Measurements from ENCODE around the gene PCSK6. TPM values are rescaled to one million over a fixed set of nuclear protein-coding genes. Genes with fewer than 3 reads are reported as not detected.

PCSK6 gene
- polyA plus RNA-seq, 3 donors, result 0.05 to 0.10 TPM; not detected in 1

GRCh38 chr15:101296418-101297405, 192.8 kb downstream of the PCSK6 start:
- Histone ChIP-seq H4K20me1 (ENCODE audit: insufficient read depth, low read length) (peaks cover 16% of the 10 kb centered on the region), H2AFZ (ENCODE audit: insufficient read depth, low read depth, low read length, poor library complexity, severe bottlenecking) (peak overlapping the region; percentile 98), H3K27me3 (ENCODE audit: control insufficient read depth in 2 of 2, insufficient read depth in 2 of 2, low read length in 2 of 2) (no peaks in the 10 kb centered on the region), H3K79me2 (ENCODE audit: insufficient read depth, low read length) (peaks cover 40% of the 10 kb centered on the region), H3K4me3 (replicated peaks in 1 of 3; ENCODE audit: low read depth in 2 of 3, low read length in 3 of 3) (peak overlapping the region in 1 of 3 experiments; percentile 93), H3K4me2 (replicated peaks; ENCODE audit: extremely low read depth, low read length, poor library complexity, severe bottlenecking) (peak overlapping the region; percentile 81), H3K4me1 (ENCODE audit: control insufficient read depth in 1 of 2, insufficient read depth in 2 of 2, low read length in 2 of 2) (peaks cover 22 to 26% of the 10 kb centered on the region in 2 donors), H3K36me3 (replicated peaks in 1 of 2; ENCODE audit: control insufficient read depth in 1 of 2, insufficient read depth in 2 of 2, low read length in 2 of 2) (peaks cover 0 to 8% of the 10 kb centered on the region in 2 donors), H3K9ac (ENCODE audit: insufficient read depth, low read length, poor library complexity, severe bottlenecking) (no peak overlapping the region), H3K9me3 (replicated peaks in 1 of 2; ENCODE audit: control insufficient read depth in 1 of 2, insufficient read depth in 1 of 2, low read length in 2 of 2) (no peaks in the 10 kb centered on the region), H3K27ac (ENCODE audit: low read depth in 1 of 2, low read length in 2 of 2) (no peak overlapping the region)
- DNase-seq, result no peak
- Mint-ChIP-seq H3K27me3 (ENCODE audit: low read depth in 3 of 3) (peaks cover 1 to 9% (median 4%) of the 10 kb centered on the region in 3 donors), H3K4me3 (no peak overlapping the region), H3K27ac (peak overlapping the region in 2 of 7 donors; percentile 40 to 61), H3K4me1 (peaks cover 29% of the 10 kb centered on the region), H3K36me3 (peaks cover 5 to 10% of the 10 kb centered on the region in 2 donors), H3K9me3 (no peaks in the 10 kb centered on the region)
- WGBS (ENCODE audit: insufficient coverage), result no CpG with 5 or more reads among the region's 9 CpGs
- intact Hi-C loops (cut with micrococcal nuclease), result loop anchor here (5.0 kb wide), 2 partner anchors 151 to 426 kb away; partner anchors contain the start of gene TARS3 (in 1 of the 2)
- no peak for TF ChIP-seq CTCF (IDR thresholded peaks at IDR 0.05)

GRCh38 chr15:101295607-101296161, 193.8 kb downstream of the PCSK6 start:
- H3K4me3 Mint-ChIP-seq, result peak overlapping the region; percentile 94 to 98
- H3K4me3 ChIP-seq (replicated peaks in 1 of 3; ENCODE audit: low read depth in 2 of 3, low read length in 3 of 3), result peak overlapping the region; percentile 88 to 97 (median 93)
- WGBS (ENCODE audit: insufficient coverage), result 0% methylated on average over 9 of the region's 20 CpGs
- H3K27ac ChIP-seq (ENCODE audit: low read depth in 1 of 2, low read length in 2 of 2), result peak overlapping the region; percentile 94 to 97
- peaks cover 29% of the 10 kb centered on the region for H3K4me1 Mint-ChIP-seq
- intact Hi-C loops (cut with micrococcal nuclease), result loop anchor here (2.0 to 5.0 kb wide), 3 partner anchors 152 to 427 kb away; partner anchors contain the start of genes TARS3 (in 1 of the 2) and TM2D3 (in 1 of the 2)
- peaks cover 0 to 3% (median 0%) of the 10 kb centered on the region in 3 donors for H3K27me3 Mint-ChIP-seq (ENCODE audit: low read depth in 3 of 3)
- H3K9ac ChIP-seq (ENCODE audit: insufficient read depth, low read length, poor library complexity, severe bottlenecking), result peak overlapping the region; percentile 96
- H3K36me3 Mint-ChIP-seq, result peaks cover 9 to 14% of the 10 kb centered on the region in 2 donors
- H2AFZ ChIP-seq (ENCODE audit: insufficient read depth, low read depth, low read length, poor library complexity, severe bottlenecking), result peak overlapping the region; percentile 98
- DNase-seq, result no peak
- H3K79me2 ChIP-seq (ENCODE audit: insufficient read depth, low read length), result peaks cover 50% of the 10 kb centered on the region
- no peak for TF ChIP-seq CTCF (IDR thresholded peaks at IDR 0.05)
- H3K9me3 ChIP-seq (replicated peaks in 1 of 2; ENCODE audit: control insufficient read depth in 1 of 2, insufficient read depth in 1 of 2, low read length in 2 of 2), result no peaks in the 10 kb centered on the region
- H3K4me2 ChIP-seq (replicated peaks; ENCODE audit: extremely low read depth, low read length, poor library complexity, severe bottlenecking), result peak overlapping the region; percentile 81
- peaks cover 22% of the 10 kb centered on the region for H4K20me1 ChIP-seq (ENCODE audit: insufficient read depth, low read length)
- H3K4me1 ChIP-seq (ENCODE audit: control insufficient read depth in 1 of 2, insufficient read depth in 2 of 2, low read length in 2 of 2), result peaks cover 22 to 26% of the 10 kb centered on the region in 2 donors
- no peaks in the 10 kb centered on the region for H3K9me3 Mint-ChIP-seq
- H3K27ac Mint-ChIP-seq, result peak overlapping the region in 6 of 7 donors; percentile 25 to 98 (median 92)
- H3K36me3 ChIP-seq (replicated peaks in 1 of 2; ENCODE audit: control insufficient read depth in 1 of 2, insufficient read depth in 2 of 2, low read length in 2 of 2), result peaks cover 4 to 18% of the 10 kb centered on the region in 2 donors
- no peaks in the 10 kb centered on the region for H3K27me3 ChIP-seq (ENCODE audit: control insufficient read depth in 2 of 2, insufficient read depth in 2 of 2, low read length in 2 of 2)

Data from CD14-positive monocyte (primary cell).